ENCODE measurements around the gene PTPN6. TPM values are rescaled to one million over a fixed set of nuclear protein-coding genes. Genes with fewer than 3 reads are reported as not detected.

Gene PTPN6
- polyA plus RNA-seq, 3 donors, result 449 to 764 (median 562) TPM

DNA sequence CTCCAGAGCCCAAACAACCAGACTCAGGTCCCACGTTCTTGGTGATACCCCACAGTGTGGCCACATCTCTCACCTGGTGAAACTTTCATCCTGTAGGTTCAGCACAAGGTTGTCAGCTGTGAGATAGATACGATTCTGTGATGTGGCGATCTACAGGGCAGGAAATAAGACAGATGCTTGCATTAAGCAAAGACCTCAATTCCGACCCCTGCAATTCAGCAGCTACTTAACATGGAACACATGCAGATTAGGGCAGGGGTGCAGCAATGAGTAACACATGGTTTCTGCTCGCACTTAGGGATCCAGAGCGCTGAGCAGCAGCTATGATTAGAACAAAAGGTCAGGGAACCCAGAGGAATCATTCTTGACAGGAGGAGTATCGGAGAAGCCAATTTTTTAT lies 15.2 kb downstream of the PTPN6 start:
- H2AFZ ChIP-seq (ENCODE audit: insufficient read depth, low read depth, low read length, poor library complexity, severe bottlenecking), result no peak overlapping the region
- peaks cover 34% of the 10 kb centered on the region for H3K79me2 ChIP-seq (ENCODE audit: insufficient read depth, low read length)
- no peak for DNase-seq
- no peak overlapping the region for H3K4me2 ChIP-seq (replicated peaks; ENCODE audit: extremely low read depth, low read length, poor library complexity, severe bottlenecking)
- H3K9me3 ChIP-seq (replicated peaks in 1 of 2; ENCODE audit: control insufficient read depth in 1 of 2, insufficient read depth in 1 of 2, low read length in 2 of 2), result no peaks in the 10 kb centered on the region
- Mint-ChIP-seq H3K4me1 (peaks cover 55% of the 10 kb centered on the region), H3K9me3 (peaks cover 0 to 2% (median 0%) of the 10 kb centered on the region in 7 donors), H3K36me3 (peaks cover 37 to 51% of the 10 kb centered on the region in 2 donors), H3K27ac (no peak overlapping the region), H3K4me3 (no peak overlapping the region), H3K27me3 (ENCODE audit: low read depth in 3 of 3) (peaks cover 0 to 5% (median 3%) of the 10 kb centered on the region in 3 donors)
- no peak for TF ChIP-seq CTCF (IDR thresholded peaks at IDR 0.05)
- H3K36me3 ChIP-seq (replicated peaks in 1 of 2; ENCODE audit: control insufficient read depth in 1 of 2, insufficient read depth in 2 of 2, low read length in 2 of 2), result peaks cover 36 to 41% of the 10 kb centered on the region in 2 donors
- intact Hi-C loops (cut with micrococcal nuclease), result no loop called here
- no peak overlapping the region for H3K9ac ChIP-seq (ENCODE audit: insufficient read depth, low read length, poor library complexity, severe bottlenecking)
- H3K4me3 ChIP-seq (replicated peaks in 1 of 3; ENCODE audit: low read depth in 2 of 3, low read length in 3 of 3), result no peak overlapping the region
- peaks cover 17% of the 10 kb centered on the region for H4K20me1 ChIP-seq (ENCODE audit: insufficient read depth, low read length)
- H3K27ac ChIP-seq (ENCODE audit: low read depth in 1 of 2, low read length in 2 of 2), result no peak overlapping the region
- H3K27me3 ChIP-seq (ENCODE audit: control insufficient read depth in 2 of 2, insufficient read depth in 2 of 2, low read length in 2 of 2), result no peaks in the 10 kb centered on the region
- 100% methylated on average over 2 of the region's 7 CpGs for WGBS (ENCODE audit: insufficient coverage)
- H3K4me1 ChIP-seq (ENCODE audit: control insufficient read depth in 1 of 2, insufficient read depth in 2 of 2, low read length in 2 of 2), result peaks cover 47 to 60% of the 10 kb centered on the region in 2 donors

- H4K20me1 ChIP-seq (ENCODE audit: insufficient read depth, low read length), result peaks cover 4% of the 10 kb centered on the region
- H3K9ac ChIP-seq (ENCODE audit: insufficient read depth, low read length, poor library complexity, severe bottlenecking), result no peak overlapping the region
- no peak overlapping the region for H3K27ac ChIP-seq (ENCODE audit: low read depth in 1 of 2, low read length in 2 of 2)
- no peak overlapping the region for H3K4me3 Mint-ChIP-seq
- peaks cover 0 to 3% (median 3%) of the 10 kb centered on the region in 3 donors for H3K27me3 Mint-ChIP-seq (ENCODE audit: low read depth in 3 of 3)
- H2AFZ ChIP-seq (ENCODE audit: insufficient read depth, low read depth, low read length, poor library complexity, severe bottlenecking), result no peak overlapping the region
- intact Hi-C loops (cut with micrococcal nuclease), result no loop called here
- TF ChIP-seq CTCF (IDR thresholded peaks at IDR 0.05), result no peak
- H3K9me3 Mint-ChIP-seq, result peaks cover 0 to 2% (median 0%) of the 10 kb centered on the region in 7 donors
- no peaks in the 10 kb centered on the region for H3K27me3 ChIP-seq (ENCODE audit: control insufficient read depth in 2 of 2, insufficient read depth in 2 of 2, low read length in 2 of 2)
- H3K79me2 ChIP-seq (ENCODE audit: insufficient read depth, low read length), result peaks cover 47% of the 10 kb centered on the region
- H3K4me3 ChIP-seq (replicated peaks in 1 of 3; ENCODE audit: low read depth in 2 of 3, low read length in 3 of 3), result no peak overlapping the region
- H3K9me3 ChIP-seq (replicated peaks in 1 of 2; ENCODE audit: control insufficient read depth in 1 of 2, insufficient read depth in 1 of 2, low read length in 2 of 2), result no peaks in the 10 kb centered on the region
- H3K4me1 Mint-ChIP-seq, result peaks cover 50% of the 10 kb centered on the region
- H3K4me2 ChIP-seq (replicated peaks; ENCODE audit: extremely low read depth, low read length, poor library complexity, severe bottlenecking), result no peak overlapping the region
- H3K27ac Mint-ChIP-seq, result peak overlapping the region in 2 of 7 donors; percentile 43 to 58
- peaks cover 36 to 41% of the 10 kb centered on the region in 2 donors for H3K36me3 ChIP-seq (replicated peaks in 1 of 2; ENCODE audit: control insufficient read depth in 1 of 2, insufficient read depth in 2 of 2, low read length in 2 of 2)
- DNase-seq, result no peak
- 97% methylated on average over 5 of the region's 10 CpGs for WGBS (ENCODE audit: insufficient coverage)
- peaks cover 36 to 43% of the 10 kb centered on the region in 2 donors for H3K36me3 Mint-ChIP-seq
- peaks cover 39 to 55% of the 10 kb centered on the region in 2 donors for H3K4me1 ChIP-seq (ENCODE audit: control insufficient read depth in 1 of 2, insufficient read depth in 2 of 2, low read length in 2 of 2)
Measured at GRCh38 chr12:6967651-6968100, 16.5 kb downstream of the PTPN6 start.

Measured in CD14-positive monocyte (primary cell).